ENCODE results near the gene MMD.
"Not testable (repeated sequence)": the region's sequence is repeated elsewhere in the genome, so short reads cannot be mapped to it uniquely, and the experiment has no call there.

The MMD gene

DNA sequence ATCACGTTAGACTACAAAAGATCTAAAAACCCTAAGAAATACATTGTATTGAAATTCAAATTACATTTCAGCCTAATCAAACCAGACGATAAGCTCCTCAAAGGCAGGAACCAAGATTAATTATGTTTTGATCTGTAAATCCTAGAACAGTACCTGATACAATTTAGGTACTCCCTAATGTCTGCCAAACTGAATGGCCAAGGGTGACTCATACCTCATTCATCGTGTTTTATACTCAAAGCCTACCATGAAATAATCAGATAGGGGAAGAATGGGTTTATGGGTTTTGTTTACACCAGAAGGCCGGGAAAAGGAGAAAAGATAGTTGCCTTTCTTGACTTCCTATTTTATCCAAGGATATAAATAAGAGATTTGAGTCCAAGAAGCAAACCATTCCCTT is 19.3 kb downstream of the MMD start:
- in situ Hi-C loops (cut with MboI; ENCODE audit: low sequenced_read_pairs) = no loop called here

DNA sequence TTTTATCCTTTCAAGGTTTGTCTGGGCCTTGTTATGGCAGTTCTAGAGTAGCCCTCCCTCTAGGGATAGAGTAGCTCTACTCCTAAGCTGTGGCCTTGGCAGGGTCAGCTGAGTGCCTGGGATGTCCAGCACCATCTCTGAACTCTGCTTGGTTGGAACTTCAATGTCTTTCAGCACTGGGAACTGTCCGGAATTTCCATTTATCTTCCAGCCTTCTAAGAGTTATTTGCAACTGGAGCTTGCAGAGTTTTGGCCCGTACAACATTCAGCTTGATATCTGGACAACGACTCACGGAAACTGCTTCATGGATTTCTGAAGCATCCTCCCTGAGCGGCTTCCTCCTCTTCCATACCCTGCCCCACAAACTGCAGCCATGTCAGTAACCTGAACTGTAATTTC is 22.9 kb downstream of the MMD start:
- in situ Hi-C loops (cut with MboI; ENCODE audit: low sequenced_read_pairs) = no loop called here

DNA sequence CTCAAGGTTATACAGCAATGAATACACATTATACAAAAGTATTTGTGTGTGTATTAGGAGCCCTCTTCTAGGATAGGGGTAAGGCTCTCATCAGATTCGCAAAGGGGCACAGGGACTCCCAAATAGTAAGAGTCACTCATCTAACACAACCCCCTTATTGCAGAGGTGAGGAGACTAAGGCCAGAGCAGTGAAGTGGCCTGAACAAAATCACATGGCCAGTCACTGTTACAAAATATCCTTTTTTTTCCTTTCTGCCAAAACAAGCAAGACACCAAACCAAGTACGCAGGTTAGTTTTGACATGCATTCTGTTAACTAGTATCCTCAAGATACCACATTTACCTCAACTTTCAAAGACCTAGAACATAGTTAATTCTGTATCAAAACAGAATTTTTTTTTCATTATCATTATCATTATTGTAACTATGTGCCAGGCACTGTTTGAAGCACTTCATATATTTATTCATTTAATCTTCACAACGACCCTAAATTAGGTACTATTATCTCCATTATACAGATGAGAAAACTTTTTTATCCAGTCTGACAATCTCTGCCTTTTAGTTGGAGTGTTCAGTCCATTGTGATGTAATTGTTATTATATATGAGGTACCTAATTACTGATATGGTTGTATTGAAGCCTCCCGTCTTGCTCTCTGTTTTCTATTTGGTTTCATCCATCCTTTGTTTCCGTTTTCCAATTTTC is 25.7 kb downstream of the MMD start:
- in situ Hi-C loops (cut with MboI; ENCODE audit: low sequenced_read_pairs) = no loop called here

DNA sequence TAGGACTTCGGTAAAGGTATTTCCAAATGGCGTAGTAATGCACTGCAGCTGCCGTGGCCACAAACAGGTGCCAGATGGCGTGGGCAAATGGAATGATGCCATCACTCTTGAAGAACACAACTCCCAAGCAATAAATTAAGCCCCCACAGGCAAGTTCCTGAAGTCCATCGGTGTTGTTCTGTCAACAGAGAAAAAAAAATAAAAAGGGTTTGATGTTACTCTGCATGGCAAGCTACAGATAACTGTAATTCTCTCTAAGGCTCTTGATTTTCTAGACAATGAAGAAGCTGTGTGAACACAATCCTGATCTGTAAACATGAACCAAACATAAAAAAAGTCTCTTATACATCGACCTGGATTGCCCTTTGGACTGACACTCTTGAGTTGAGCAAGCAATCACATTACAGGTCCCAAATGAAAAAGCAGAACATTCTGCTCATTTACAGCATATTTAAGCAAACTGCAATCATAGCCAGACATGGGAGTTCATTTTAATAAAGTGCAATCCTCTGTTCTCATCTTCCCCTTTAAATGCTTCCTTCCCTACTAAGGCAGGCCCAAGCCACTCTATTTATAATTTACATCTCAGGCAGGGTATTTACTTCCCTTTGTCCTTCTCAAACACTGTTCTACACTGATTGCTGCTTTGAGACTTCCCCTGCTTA is 27.1 kb downstream of the MMD start:
- in situ Hi-C loops (cut with MboI; ENCODE audit: low sequenced_read_pairs) = no loop called here

DNA sequence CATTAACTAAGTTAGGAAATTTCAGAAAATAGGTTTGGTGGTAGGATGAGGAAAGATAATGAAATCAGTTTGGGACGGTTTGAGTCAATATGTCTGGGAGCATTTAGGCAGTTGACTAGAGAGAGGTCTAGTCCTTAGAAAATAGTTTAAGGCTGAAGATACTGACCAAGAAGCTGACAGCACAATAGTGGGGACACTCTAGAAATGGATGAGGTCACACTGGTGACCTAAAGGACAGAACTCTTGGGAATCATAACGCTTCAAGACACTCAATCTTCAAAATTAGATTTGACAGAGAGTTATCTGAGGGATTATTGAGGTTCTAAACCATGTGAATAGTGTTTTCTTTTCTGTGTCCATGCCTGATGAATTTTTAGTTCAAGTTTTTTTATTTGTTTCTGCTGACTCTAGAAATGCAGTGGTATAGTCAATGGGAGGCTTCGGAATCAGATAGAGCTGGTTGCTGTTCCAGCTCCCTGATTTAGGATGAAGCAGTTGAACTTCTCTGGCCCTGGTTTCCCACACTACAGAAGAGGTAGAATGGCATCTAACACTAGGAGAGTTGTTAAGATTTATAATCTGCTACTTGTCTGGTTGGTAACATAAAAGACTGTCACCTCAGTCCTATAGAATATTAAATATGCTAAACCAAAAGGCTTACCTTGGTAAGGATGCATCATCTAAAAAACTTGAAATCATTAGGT is 29.7 kb downstream of the MMD start:
- in situ Hi-C loops (cut with MboI; ENCODE audit: low sequenced_read_pairs) = no loop called here

DNA sequence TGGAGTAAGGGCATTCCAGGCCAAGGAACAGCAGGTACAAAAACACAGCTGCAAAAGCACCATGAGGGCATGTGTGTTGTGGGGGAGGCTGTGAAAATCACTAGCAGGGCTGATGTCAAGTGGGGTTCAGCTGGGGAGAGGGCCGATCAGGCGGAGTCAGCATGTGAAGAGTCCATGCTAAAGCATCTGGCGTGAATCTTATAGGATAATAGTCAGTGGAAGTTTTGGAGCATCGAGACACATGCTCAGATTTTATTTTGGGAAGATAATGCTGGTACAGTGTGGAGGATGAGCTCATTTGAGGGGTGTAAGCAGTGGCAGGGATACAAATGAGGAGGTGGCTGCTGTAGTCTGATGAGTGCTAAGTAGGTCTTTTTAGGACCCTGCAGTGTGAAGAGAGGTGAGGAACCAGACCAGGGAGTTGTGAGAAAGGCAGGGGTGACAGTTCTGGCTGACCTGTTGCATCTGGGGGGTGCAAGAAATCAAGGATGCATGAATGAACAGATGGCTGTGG is 30.3 kb downstream of the MMD start:
- in situ Hi-C loops (cut with MboI; ENCODE audit: low sequenced_read_pairs) = no loop called here

DNA sequence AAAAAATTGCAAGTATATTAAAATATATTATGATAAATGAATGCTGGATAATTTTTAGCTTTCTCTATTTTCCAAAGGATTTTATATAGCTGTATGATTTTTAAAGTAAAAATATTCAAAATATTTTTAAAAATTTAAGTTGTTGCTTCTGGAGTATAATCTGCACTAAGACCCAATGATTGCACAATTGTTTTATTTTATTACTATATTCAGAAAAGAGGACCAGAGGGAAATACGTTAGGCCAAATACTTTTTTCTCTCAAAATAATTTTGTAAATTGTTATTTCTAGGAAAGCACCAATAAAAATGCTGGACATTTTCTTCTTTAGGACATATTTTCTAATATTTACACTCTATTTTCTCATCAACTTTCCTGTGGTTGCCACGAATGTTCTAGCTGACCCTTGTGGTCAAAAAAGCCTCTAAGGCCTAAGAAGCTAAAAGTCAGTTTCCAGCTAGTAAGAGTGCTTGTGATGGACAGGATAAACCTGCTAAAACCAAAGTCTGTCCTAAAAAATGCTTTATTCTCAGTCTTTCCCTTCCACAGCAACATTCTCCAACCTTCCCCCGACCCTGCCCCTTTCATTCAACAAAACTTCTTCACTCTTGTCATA is 31.2 kb downstream of the MMD start:
- in situ Hi-C loops (cut with MboI; ENCODE audit: low sequenced_read_pairs) = no loop called here

DNA sequence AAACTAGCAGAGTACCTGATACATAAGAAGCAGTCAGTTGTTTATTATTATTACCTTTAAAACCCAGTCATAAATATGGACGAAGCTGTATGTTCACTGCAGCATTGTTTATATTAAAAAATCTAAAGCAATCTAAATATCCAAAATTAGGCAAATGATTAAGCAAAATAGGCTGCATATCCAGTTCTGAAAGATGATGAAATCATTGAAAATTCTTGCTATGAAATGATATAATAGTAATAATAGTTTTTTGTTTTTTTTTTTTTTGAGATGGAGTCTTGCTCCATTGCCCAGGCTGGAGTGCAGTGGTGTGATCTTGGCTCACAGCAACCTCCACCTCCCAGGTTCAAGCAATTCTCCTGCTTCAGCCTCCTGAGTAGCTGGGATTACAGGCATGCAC is 31.9 kb downstream of the MMD start:
- in situ Hi-C loops (cut with MboI; ENCODE audit: low sequenced_read_pairs) = not testable (repeated sequence)

DNA sequence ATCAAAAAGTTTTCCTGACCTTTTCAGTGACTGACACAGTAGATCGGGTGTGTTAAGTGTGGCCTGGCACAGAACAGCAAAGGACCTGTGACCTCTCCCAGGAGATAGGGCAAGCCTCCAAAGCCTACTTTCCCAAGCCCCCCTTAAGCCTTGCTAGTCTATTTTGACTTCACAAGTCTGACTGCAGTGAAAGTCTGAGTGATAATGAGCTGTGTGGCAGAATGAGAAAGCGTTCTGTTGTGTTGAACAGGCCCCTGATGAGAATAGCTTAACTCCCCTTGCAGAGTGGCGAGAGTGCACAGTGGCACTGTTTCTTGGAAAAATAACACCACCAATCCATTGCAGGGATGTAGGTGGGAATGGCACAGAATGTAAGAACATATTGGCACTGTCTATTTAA is 32.8 kb downstream of the MMD start:
- in situ Hi-C loops (cut with MboI; ENCODE audit: low sequenced_read_pairs) = no loop called here

DNA sequence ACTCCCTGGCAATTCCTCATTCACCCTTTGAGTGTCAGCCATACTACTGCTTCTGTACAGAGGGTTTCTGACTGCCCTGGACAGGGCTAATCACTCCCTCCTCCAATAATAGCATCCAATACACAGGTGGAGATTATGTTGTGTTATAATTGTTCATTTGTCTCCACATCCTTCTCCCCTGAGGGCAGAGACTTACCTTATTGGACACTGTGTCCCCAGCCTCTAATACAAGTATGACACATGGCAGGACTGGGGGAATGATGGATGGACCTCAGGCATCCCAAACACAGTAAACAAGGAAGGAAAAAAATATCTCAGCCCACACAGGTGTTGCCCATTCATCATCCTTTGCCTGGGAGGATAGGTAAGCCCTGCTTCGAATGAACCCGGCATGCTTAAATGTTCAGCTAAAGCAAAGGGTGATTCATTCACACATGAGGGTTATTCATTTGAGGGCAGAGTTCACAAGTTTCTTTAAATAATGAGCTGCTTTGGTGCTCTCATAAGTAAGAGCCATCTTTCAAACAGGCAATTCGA is 34.8 kb downstream of the MMD start:
- in situ Hi-C loops (cut with MboI; ENCODE audit: low sequenced_read_pairs) = no loop called here

DNA sequence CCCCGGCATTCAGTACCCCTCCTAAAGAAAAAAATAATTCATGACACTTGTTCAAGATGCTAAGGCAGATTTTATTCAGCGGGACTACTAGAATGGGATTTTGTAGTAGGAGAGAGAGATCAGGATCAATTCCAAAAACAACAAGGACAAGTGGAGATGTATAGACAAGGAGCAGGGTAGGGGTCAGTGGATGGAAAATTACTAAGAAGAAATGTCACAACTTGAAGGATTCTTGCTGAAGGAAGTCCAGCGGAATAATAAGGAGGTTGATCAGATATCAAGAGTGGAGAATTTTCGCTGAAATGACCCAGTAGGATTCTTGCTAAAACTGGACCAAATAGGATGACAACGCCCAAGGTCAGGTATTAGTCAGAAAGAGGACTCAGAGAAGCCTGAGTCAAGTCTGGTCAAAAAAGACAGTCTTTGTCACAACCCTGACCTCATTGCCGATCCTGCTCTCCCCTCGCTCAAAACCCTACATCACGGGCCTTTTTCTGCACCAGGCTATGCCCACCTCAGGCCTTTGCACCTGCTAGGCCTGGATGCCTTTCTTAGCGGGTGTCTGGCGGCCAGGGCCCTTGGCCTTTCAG is 36.9 kb downstream of the MMD start:
- in situ Hi-C loops (cut with MboI; ENCODE audit: low sequenced_read_pairs) = no loop called here

DNA sequence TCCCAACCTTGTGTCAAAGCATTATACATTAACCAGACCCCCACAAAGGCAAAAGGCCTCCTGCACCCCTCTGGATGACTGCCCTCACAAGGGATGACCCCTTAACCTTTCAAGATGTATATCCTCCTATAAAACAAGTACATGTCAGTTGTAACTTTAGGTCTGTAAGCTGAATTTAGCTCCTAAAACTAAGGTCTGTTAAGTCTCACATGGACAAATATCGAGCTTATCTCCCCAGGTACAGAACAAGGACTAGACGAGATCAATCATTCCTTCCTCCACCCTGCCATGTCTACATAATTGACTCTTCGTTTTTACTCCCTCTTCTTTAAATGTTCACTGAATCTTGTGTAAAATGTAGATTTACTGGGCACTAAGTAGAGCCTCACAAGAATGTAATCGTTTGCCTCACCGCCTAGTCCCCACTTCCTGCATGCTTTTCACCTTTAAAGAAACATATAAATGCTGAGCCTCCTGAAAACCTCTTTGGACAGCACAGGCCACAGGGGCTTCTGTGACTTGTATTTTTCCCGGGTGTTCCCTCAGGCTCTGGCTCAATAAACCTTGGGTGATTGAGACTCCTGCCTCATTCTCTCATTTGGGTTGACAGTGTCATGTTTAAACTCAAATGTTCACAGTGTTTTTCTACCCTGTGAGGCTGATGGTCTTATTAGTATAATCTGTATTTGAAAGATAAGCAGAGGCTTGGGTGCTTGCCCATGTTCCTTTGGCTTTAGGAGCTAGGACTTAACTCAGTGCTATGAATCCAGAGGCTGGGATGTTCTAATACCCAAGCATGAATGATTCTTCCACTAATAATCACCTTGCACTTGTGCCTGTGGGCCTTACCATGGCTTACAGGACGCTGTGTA is 37.6 kb downstream of the MMD start:
- in situ Hi-C loops (cut with MboI; ENCODE audit: low sequenced_read_pairs) = no loop called here

DNA sequence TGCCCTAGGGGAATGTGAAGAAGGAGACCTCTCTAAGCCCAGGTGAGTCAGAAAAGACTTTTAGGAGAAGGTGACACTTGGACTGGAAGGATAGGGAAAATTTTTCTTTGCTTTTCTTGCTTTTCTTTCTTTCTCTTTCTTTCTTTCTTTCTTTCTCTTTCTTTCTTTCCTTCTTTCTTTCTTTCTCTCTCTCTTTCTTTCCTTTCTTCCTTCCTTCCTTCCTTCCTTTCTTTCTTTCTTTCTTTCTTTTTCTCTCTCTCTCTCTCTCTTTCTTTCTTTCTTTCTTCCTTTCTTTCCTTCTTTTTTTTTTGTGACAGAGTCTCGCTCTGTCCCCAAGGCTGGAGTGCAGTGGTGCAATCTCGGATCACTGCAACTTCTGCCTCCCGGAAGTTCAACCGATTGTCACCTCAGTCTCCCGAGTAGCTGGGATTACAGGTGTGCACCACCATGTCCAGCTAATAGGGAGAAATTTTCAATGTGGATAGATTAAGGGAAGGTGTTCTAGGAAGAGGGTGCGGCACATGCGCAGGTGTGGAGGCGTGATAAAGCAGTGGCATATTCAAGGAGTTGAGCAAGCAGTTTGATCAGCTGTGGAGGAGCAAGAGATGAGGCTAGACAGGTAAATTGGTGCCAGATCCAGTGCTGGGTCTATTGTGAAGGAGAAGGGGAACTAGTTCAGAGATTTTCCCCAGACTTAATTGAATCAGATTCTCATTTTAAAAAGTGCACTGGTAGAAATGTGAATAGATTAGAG is 40.4 kb downstream of the MMD start:
- in situ Hi-C loops (cut with MboI; ENCODE audit: low sequenced_read_pairs) = no loop called here

DNA sequence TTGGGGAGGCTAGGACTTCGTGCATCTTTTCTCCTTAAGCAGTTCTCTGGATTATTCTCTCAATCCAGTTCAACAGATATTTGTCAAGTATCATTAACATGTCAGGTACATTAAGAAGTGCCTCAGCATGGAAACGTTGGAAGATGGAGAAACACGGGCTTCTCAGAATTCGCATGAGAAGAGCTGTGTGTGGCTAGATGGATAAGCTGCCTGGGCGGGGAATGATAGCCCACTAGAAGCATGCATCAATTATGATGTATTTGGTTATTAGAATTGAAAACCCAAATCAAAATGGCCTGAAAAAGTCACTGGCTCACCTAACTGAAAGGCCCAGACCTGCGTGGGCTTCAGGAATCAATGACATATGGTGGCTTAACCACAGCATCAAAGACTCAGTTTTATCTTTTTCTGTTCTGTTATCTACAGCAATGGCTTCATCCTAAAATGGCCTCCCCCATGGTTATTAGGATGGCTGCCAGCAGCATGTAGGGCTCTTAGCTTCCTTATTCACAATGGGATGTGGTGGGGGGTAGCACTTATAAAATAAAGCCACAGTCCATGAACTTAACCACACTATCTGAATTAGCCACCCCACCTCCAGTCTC is 43.9 kb downstream of the MMD start:
- in situ Hi-C loops (cut with MboI; ENCODE audit: low sequenced_read_pairs) = no loop called here

DNA sequence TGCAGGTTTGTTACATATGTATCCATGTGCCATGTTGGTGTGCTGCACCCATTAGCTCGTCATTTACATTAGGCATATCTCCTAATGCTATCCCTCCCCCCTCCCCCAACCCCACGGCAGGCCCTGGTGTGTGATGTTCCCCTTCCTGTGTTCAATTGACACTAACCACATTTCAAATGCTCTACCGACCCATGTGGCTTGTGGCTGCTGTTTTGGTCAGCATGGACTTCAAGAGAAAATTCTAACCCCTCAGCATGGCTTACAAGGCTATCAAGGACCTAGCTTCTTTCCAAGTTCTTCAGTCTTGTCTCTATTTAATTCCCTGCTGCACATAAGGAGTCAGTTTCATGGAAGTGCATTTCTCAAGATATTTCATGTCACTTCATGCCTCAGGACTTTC is 52.9 kb downstream of the MMD start:
- in situ Hi-C loops (cut with MboI; ENCODE audit: low sequenced_read_pairs) = no loop called here

DNA sequence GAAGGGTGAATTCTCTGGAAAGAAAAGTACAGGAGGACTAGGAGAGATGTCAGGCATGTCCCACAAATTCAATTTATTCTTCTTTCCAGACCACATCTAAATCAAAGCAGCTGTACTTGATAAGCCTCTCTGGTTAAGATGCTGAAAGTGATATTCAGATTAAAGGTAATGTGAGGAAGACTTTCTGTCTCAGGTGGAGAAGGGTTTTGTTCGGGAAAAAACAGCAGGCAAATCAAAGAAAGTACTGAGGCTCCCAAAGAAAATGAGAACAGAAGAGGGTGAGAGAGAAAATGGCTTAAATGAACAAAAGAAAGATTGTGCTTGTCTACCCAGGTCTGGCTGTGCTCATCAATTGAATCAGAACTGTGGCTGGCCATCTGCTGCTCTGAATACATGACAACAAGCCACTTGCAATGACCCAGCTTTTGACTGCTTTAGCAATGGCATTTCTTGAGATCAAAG is 55.6 kb downstream of the MMD start:
- in situ Hi-C loops (cut with MboI; ENCODE audit: low sequenced_read_pairs) = no loop called here

DNA sequence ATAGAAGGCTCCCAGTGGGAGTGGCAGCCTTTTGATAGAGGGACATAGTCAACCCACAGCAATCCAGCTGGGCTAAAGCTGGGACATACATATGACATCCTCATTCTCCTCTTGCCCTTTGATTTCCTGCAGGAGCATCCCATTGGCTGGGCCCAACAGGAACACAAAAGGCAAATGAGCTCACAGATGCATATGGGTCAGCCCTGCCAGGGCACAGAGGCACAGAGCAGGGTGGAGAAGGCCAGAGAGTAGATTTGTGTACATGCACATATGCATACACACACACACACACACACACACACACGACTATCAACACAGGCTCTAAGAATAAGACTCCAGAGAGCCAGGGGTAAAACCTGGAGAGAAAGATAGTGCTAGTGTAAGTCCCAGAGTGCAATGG is 58.6 kb downstream of the MMD start:
- in situ Hi-C loops (cut with MboI; ENCODE audit: low sequenced_read_pairs) = no loop called here

DNA sequence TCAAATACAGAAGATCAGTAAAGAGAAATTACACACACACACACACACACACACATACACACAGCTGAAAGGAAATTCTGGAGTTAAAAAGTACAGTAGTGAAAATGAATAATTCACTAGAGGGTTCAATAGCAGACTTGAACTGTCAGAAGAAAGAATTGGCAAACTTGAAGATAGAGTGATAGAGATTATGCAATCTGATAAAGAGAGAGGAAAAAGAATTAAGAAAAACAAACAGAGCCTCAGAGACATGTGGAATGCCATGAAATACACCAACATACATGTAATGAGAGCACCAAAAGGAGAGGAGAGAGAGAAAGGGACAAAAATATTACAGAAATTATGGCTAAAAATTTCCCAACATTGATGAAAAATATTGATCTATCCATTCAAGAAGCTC is 60.7 kb downstream of the MMD start:
- in situ Hi-C loops (cut with MboI; ENCODE audit: low sequenced_read_pairs) = no loop called here
